ENCODE results near the gene CHMP2A.
A peak's percentile ranks its signal among the peaks of the same experiment; 100 is the strongest.

The CHMP2A gene

GRCh38 chr19:58538257-58539168, 16.4 kb downstream of the CHMP2A start:
- no peak for DNase-seq (ENCODE audit: low read depth)

- DNase-seq (ENCODE audit: low read depth) = no peak
Measured at GRCh38 chr19:58536852-58537798, 17.8 kb downstream of the CHMP2A start.

GRCh38 chr19:58535857-58536256, 19.0 kb downstream of the CHMP2A start:
- DNase-seq (ENCODE audit: low read depth) = no peak

- DNase-seq (ENCODE audit: low read depth) = no peak
Measured at GRCh38 chr19:58531034-58531840, 23.7 kb downstream of the CHMP2A start.

GRCh38 chr19:58529405-58529804, 25.5 kb downstream of the CHMP2A start:
- no peak for DNase-seq (ENCODE audit: low read depth)

GRCh38 chr19:58522709-58523108, 32.2 kb downstream of the CHMP2A start:
- no peak for DNase-seq (ENCODE audit: low read depth)

- DNase-seq (ENCODE audit: low read depth) = no peak
Measured at GRCh38 chr19:58521651-58522050, 33.3 kb downstream of the CHMP2A start.

- no peak for DNase-seq (ENCODE audit: low read depth)
Measured at GRCh38 chr19:58520257-58520599, 34.7 kb downstream of the CHMP2A start.

GRCh38 chr19:58519355-58520256, 35.3 kb downstream of the CHMP2A start, which contains the start of gene ZBTB45:
Gene ZBTB45, minus strand, starts transcription at chr19:58519810. Its CDS starts 2,137 bp downstream, at chr19:58517673.
- peak; percentile 94 for DNase-seq (ENCODE audit: low read depth)

- peak; percentile 55 for DNase-seq (ENCODE audit: low read depth)
Measured at GRCh38 chr19:58519087-58519354, 35.9 kb downstream of the CHMP2A start.

- DNase-seq (ENCODE audit: low read depth) = no peak
Measured at GRCh38 chr19:58518256-58519086, 36.4 kb downstream of the CHMP2A start.

GRCh38 chr19:58516964-58517833, 37.7 kb downstream of the CHMP2A start:
- DNase-seq (ENCODE audit: low read depth) = no peak

GRCh38 chr19:58516246-58516836, 38.6 kb downstream of the CHMP2A start:
- no peak for DNase-seq (ENCODE audit: low read depth)

- DNase-seq (ENCODE audit: low read depth) = no peak
Measured at GRCh38 chr19:58515259-58515658, 39.6 kb downstream of the CHMP2A start.

GRCh38 chr19:58514564-58515022, 40.3 kb downstream of the CHMP2A start:
- no peak for DNase-seq (ENCODE audit: low read depth)

GRCh38 chr19:58513694-58514563, 41.0 kb downstream of the CHMP2A start:
- no peak for DNase-seq (ENCODE audit: low read depth)

- no peak for DNase-seq (ENCODE audit: low read depth)
Measured at GRCh38 chr19:58513213-58513693, 41.7 kb downstream of the CHMP2A start.
